IPS DF 6.9 (cell line): Measurements from ENCODE around the gene MREG.

Source experiments
- DNase-seq: peaks from one replicate; pipeline ENCODE4 v3.0.0-alpha.2; 2013; ENCODE audit warnings: low read depth, low spot score
- H3K27ac ChIP-seq: one replicate; pipeline ENCODE4 v1.5.1; 2013; ENCODE audit warnings: low read length, control low read depth
- H3K27me3 ChIP-seq: 2 replicates; pipeline ENCODE4 v1.6.1; 2013; ENCODE audit warnings: mild to moderate bottlenecking, low read length; ENCODE audit not compliant: control insufficient read depth, insufficient read depth
- H3K36me3 ChIP-seq: 2 replicates; pipeline ENCODE4 v1.6.1; 2013; ENCODE audit warnings: low read length; ENCODE audit not compliant: control insufficient read depth, insufficient read depth
- H3K4me1 ChIP-seq: 2 replicates; pipeline ENCODE4 v1.6.1; 2013; ENCODE audit warnings: low read length; ENCODE audit not compliant: control insufficient read depth, insufficient read depth
- H3K4me3 ChIP-seq: 2 replicates; pipeline ENCODE4 v1.5.1; 2013; ENCODE audit warnings: mild to moderate bottlenecking, low read length
- H3K9me3 ChIP-seq: 2 replicates; pipeline ENCODE4 v1.6.1; 2013; ENCODE audit warnings: low read length, inconsistent platforms; ENCODE audit not compliant: control insufficient read depth, insufficient read depth
- WGBS: extraction: QIAGEN DNeasy Blood & Tissue Kit; methylation state at CpG from one replicate; pipeline ENCODE4 v1.1.7; 2013; ENCODE audit warnings: mixed read lengths, missing lambda C conversion rate; ENCODE audit not compliant: insufficient read length, insufficient coverage; 5-methylcytosine and 5-hydroxymethylcytosine counted together

The MREG gene

GRCh38 chr2:215919624-215920243 lies 93.6 kb downstream of the MREG start:
- no CpG with 5 or more reads among the region's 8 CpGs for WGBS
- no peak overlapping the region for H3K4me3 ChIP-seq
- H3K4me1 ChIP-seq, result peaks cover 2% of the 10 kb centered on the region
- no peaks in the 10 kb centered on the region for H3K36me3 ChIP-seq
- no peaks in the 10 kb centered on the region for H3K9me3 ChIP-seq
- no peak for DNase-seq
- H3K27ac ChIP-seq, result no peak overlapping the region
- H3K27me3 ChIP-seq, result no peaks in the 10 kb centered on the region

- Histone ChIP-seq H3K4me1 (peaks cover 2% of the 10 kb centered on the region), H3K27me3 (no peaks in the 10 kb centered on the region), H3K9me3 (no peaks in the 10 kb centered on the region), H3K4me3 (no peak overlapping the region), H3K36me3 (no peaks in the 10 kb centered on the region), H3K27ac (no peak overlapping the region)
- DNase-seq, result no peak
- WGBS, result no CpG with 5 or more reads among the region's 3 CpGs
Measured at GRCh38 chr2:215918901-215919599, 94.3 kb downstream of the MREG start.

- no peak overlapping the region for H3K4me3 ChIP-seq
- H3K27ac ChIP-seq, result no peak overlapping the region
- WGBS, result no CpG with 5 or more reads among the region's 3 CpGs
- no peak for DNase-seq
- no peaks in the 10 kb centered on the region for H3K9me3 ChIP-seq
- no peaks in the 10 kb centered on the region for H3K27me3 ChIP-seq
- H3K4me1 ChIP-seq, result peaks cover 2% of the 10 kb centered on the region
- H3K36me3 ChIP-seq, result no peaks in the 10 kb centered on the region
Measured at GRCh38 chr2:215917953-215918620, 95.3 kb downstream of the MREG start.

- Histone ChIP-seq H3K27ac (no peak overlapping the region), H3K4me3 (no peak overlapping the region), H3K27me3 (no peaks in the 10 kb centered on the region), H3K4me1 (peaks cover 2% of the 10 kb centered on the region), H3K9me3 (no peaks in the 10 kb centered on the region), H3K36me3 (no peaks in the 10 kb centered on the region)
- no peak for DNase-seq
- WGBS, result no CpG with 5 or more reads among the region's 5 CpGs
Measured at GRCh38 chr2:215915441-215915840, 97.9 kb downstream of the MREG start.

GRCh38 chr2:215914777-215915165 lies 98.6 kb downstream of the MREG start:
- Histone ChIP-seq H3K27me3 (no peaks in the 10 kb centered on the region), H3K36me3 (no peaks in the 10 kb centered on the region), H3K4me3 (no peak overlapping the region), H3K9me3 (no peaks in the 10 kb centered on the region), H3K4me1 (peaks cover 2% of the 10 kb centered on the region), H3K27ac (no peak overlapping the region)
- whole genome bisulfite sequencing, result no CpG with 5 or more reads among the region's 4 CpGs
- no peak for DNase-seq

- no CpG with 5 or more reads among the region's 3 CpGs for WGBS
- no peak for DNase-seq
- Histone ChIP-seq H3K27me3 (no peaks in the 10 kb centered on the region), H3K9me3 (no peaks in the 10 kb centered on the region), H3K4me3 (no peak overlapping the region), H3K4me1 (peaks cover 2% of the 10 kb centered on the region), H3K36me3 (no peaks in the 10 kb centered on the region), H3K27ac (no peak overlapping the region)
Measured at GRCh38 chr2:215914054-215914776, 99.1 kb downstream of the MREG start.

- Histone ChIP-seq H3K36me3 (no peaks in the 10 kb centered on the region), H3K27ac (no peak overlapping the region), H3K4me3 (no peak overlapping the region), H3K4me1 (no peaks in the 10 kb centered on the region), H3K27me3 (no peaks in the 10 kb centered on the region), H3K9me3 (no peaks in the 10 kb centered on the region)
- DNase-seq, result no peak
- no CpG with 5 or more reads among the region's 6 CpGs for WGBS
Measured at GRCh38 chr2:215912299-215912842, 101.0 kb downstream of the MREG start.

GRCh38 chr2:215911301-215912085 lies 101.9 kb downstream of the MREG start:
- Histone ChIP-seq H3K27ac (no peak overlapping the region), H3K4me1 (no peaks in the 10 kb centered on the region), H3K4me3 (no peak overlapping the region), H3K36me3 (no peaks in the 10 kb centered on the region), H3K27me3 (no peaks in the 10 kb centered on the region), H3K9me3 (no peaks in the 10 kb centered on the region)
- no peak for DNase-seq
- no CpG with 5 or more reads among the region's 8 CpGs for WGBS

GRCh38 chr2:215910180-215910579 lies 103.2 kb downstream of the MREG start:
- H3K4me1 ChIP-seq, result no peaks in the 10 kb centered on the region
- H3K9me3 ChIP-seq, result no peaks in the 10 kb centered on the region
- H3K4me3 ChIP-seq, result no peak overlapping the region
- H3K36me3 ChIP-seq, result no peaks in the 10 kb centered on the region
- DNase-seq, result no peak
- no peak overlapping the region for H3K27ac ChIP-seq
- H3K27me3 ChIP-seq, result no peaks in the 10 kb centered on the region

GRCh38 chr2:215907147-215907546 lies 106.2 kb downstream of the MREG start:
- H3K27me3 ChIP-seq, result no peaks in the 10 kb centered on the region
- no peak overlapping the region for H3K27ac ChIP-seq
- WGBS, result no CpG with 5 or more reads among the region's 9 CpGs
- no peaks in the 10 kb centered on the region for H3K36me3 ChIP-seq
- no peaks in the 10 kb centered on the region for H3K9me3 ChIP-seq
- no peak for DNase-seq
- H3K4me1 ChIP-seq, result no peaks in the 10 kb centered on the region
- H3K4me3 ChIP-seq, result no peak overlapping the region
